ENCODE measurements around the gene CAPN2. TPM values are rescaled to one million over a fixed set of nuclear protein-coding genes. Genes with fewer than 3 reads are reported as not detected.

CAPN2 gene
- total RNA-seq, 4 donors from 2014 or later, result 134 to 155 (median 148) TPM

DNA sequence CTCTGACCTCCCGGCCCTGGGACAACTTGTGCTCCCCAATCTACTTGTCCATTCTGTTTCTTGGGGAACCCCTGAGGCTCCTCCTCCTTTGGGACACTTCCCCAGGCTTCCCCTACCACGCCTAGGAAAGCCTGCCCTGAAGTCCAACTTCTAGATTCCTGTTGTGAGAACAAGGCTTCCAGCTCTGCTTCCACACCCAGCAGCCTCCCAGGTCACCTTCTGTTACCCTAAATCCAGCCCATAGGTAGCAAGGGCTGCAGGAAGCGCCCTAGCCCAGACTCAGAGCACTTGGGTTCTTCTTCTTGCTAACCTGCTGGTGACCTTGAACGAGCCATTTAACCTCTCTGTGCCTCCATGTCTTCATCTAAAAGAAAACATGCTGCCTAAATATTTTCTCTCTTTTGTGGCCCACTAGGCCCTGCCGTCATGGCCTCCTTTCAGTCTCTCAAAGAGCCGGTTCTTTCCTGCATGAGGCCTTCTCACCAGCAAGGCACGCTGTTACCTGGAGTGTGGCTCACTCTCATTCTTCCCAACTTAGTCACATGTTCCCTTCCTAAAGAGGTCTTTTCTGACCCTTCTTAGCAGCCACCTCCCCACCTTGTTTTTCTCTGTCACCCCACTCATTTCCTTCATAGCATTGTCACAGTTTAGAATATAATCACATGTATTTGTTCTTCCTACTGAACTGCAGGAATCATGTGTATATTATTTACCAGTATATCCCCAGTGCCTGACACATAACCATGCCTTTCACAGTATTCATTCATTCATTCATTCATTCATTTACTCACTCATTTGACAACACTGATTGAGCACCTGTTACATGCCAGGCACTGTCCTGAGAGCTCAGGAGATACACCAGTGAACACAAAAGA, 1.4 kb downstream of the CAPN2 start:
- WGBS, 2 donors, result 30 to 37% methylated on average over 7 of the region's 7 CpGs
- H3K27ac ChIP-seq, result peak overlapping the region; percentile 96 to 97 (median 96)
- peak overlapping the region; percentile 3 to 94 (median 75) for H3K4me3 ChIP-seq (replicated peaks in 1 of 3)
- peaks cover 31 to 44% of the 10 kb centered on the region in 2 donors for H3K4me1 ChIP-seq
- intact Hi-C loops (cut with DNase I), result loop anchor here (5.0 kb wide), 1 partner anchor 34 kb away; no protein-coding TSS in a partner anchor
- no peaks in the 10 kb centered on the region for H3K9me3 ChIP-seq
- no peak for TF ChIP-seq POLR2A (IDR thresholded peaks at IDR 0.05)
- DNase-seq, result peak; percentile 27 to 32
- H3K36me3 ChIP-seq, result peaks cover under 1 to 8% of the 10 kb centered on the region in 2 donors
- no peaks in the 10 kb centered on the region for H3K27me3 ChIP-seq

DNA sequence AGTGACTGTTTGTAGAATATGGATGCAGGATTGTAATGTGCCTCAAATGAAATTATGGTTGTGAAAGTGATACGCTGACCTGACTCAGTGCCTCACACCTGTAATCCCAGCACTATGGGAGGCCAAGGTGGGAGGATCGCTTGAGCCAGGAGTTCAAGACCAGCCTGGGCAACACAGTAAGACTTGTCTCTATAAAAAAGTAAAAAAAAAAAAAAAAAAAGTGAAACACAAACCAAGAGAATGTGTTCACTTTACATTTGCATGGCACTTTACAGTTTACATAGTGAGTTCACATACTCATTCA, 2.0 kb downstream of the CAPN2 start:
- intact Hi-C loops (cut with DNase I), result loop anchor here (5.0 kb wide), 1 partner anchor 33 kb away; no protein-coding TSS in a partner anchor
- peaks cover 31 to 44% of the 10 kb centered on the region in 2 donors for H3K4me1 ChIP-seq
- no peak for DNase-seq

DNA sequence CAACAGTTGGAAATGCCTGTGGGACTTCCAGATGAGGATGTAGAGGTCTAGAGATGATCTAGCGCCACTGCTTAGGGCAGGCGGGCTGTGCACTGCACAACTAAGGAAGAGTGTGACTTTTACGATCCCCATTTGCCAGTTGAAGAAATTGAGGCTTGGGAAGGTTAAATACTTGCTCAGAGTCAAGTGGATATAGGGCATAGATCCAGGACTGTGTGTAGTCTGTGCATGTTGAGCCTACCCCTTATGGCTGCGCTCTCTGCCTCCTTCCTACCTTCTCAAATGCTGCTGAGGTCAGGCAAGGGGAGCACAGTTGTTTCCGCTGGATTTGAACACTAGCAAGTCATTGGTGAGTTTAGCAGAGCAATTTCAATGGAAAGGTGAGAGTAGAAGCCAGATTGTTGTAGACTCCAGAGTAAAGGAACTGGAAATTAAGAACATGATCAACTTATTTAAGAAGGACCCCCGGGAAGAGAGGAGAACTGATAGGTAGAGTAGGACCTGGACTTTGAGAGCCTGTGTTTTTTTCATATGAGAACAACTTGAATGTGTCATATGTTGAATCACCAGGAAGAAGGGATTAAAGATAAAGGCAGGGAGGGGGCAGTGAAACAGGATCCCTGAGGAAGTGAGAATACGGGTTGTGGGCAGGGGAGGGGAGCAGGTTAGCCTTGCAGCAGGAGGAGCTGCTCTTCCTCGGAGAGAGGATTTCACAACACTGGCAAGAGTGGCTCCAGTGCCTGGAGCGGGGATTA, 2.7 kb downstream of the CAPN2 start:
- Histone ChIP-seq H3K36me3 (peaks cover 11 to 19% of the 10 kb centered on the region in 2 donors), H3K27me3 (no peaks in the 10 kb centered on the region), H3K4me3 (replicated peaks in 1 of 3) (no peak overlapping the region), H3K27ac (peak overlapping the region in 1 of 3 donors; percentile 22), H3K9me3 (no peaks in the 10 kb centered on the region), H3K4me1 (peaks cover 31 to 44% of the 10 kb centered on the region in 2 donors)
- WGBS, 2 donors, result 67 to 75% methylated on average over 9 of the region's 9 CpGs
- no peak for DNase-seq
- no peak for TF ChIP-seq CTCF (IDR thresholded peaks at IDR 0.05)
- TF ChIP-seq POLR2A (IDR thresholded peaks at IDR 0.05), result no peak
- intact Hi-C loops (cut with DNase I), result loop anchor here (5.0 kb wide), 1 partner anchor 32 kb away; no protein-coding TSS in a partner anchor

More for the DNA sequence above, 2.0 kb downstream of the CAPN2 start:
- Histone ChIP-seq H3K27ac (no peak overlapping the region), H3K4me3 (replicated peaks in 1 of 3) (peak overlapping the region in 1 of 3 donors; percentile 75), H3K36me3 (peaks cover 6 to 14% of the 10 kb centered on the region in 2 donors), H3K9me3 (no peaks in the 10 kb centered on the region), H3K27me3 (no peaks in the 10 kb centered on the region)
- TF ChIP-seq CTCF (IDR thresholded peaks at IDR 0.05) (no peak), POLR2A (IDR thresholded peaks at IDR 0.05) (no peak)
- WGBS, 2 donors, result 94 to 95% methylated on average over 2 of the region's 2 CpGs

GRCh38 chr1:223715604-223716172, 3.3 kb downstream of the CAPN2 start:
- peaks cover 17 to 23% of the 10 kb centered on the region in 2 donors for H3K36me3 ChIP-seq
- no peaks in the 10 kb centered on the region for H3K9me3 ChIP-seq
- TF ChIP-seq CTCF (IDR thresholded peaks at IDR 0.05), result no peak
- TF ChIP-seq POLR2A (IDR thresholded peaks at IDR 0.05), result no peak
- DNase-seq, result no peak
- H3K27ac ChIP-seq, result peak overlapping the region in 1 of 3 donors; percentile 22
- H3K27me3 ChIP-seq, result no peaks in the 10 kb centered on the region
- no peak overlapping the region for H3K4me3 ChIP-seq (replicated peaks in 1 of 3)
- 67 to 69% methylated on average over 6 of the region's 6 CpGs for WGBS, 2 donors
- peaks cover 31 to 48% of the 10 kb centered on the region in 2 donors for H3K4me1 ChIP-seq
- intact Hi-C loops (cut with DNase I), result no loop called here

DNA sequence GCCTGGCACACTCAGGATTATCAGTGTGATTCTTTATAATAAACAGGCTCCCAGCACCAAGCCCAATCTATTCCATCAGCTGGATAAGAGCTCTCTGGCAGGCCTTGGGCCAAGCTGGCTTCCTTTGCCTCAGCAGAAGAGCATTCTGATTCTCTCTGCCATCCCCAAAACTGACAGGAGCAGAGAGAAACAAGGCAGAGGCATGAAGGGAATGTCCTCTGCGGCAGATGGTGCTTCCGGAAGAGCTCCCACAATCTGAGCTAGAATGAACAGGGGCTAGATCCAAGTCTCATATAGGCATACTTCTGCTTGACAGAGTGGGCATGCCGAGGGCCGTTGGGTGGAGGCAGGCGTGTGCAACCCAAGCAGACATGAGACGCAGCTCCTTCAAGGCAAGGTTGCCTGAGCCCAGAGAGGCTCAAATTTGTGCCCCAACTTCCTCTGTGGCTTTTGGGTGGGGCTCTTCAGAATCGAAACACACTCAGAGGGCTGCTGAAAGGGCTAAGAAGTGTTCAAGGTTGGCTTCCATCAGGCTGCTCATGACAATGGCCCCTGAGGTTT, 4.0 kb downstream of the CAPN2 start:
- Histone ChIP-seq H3K27ac (no peak overlapping the region), H3K4me1 (peaks cover 31 to 55% of the 10 kb centered on the region in 2 donors), H3K9me3 (no peaks in the 10 kb centered on the region), H3K36me3 (peaks cover 23 to 24% of the 10 kb centered on the region in 2 donors), H3K27me3 (no peaks in the 10 kb centered on the region), H3K4me3 (replicated peaks in 1 of 3) (no peak overlapping the region)
- 78% methylated on average over 3 to 7 of the region's 7 CpGs for whole genome bisulfite sequencing, 2 donors
- no peak for DNase-seq
- TF ChIP-seq POLR2A (IDR thresholded peaks at IDR 0.05) (no peak), CTCF (IDR thresholded peaks at IDR 0.05) (no peak)
- intact Hi-C loops (cut with DNase I), result no loop called here
